IMR-90 (cell line): ENCODE results near the gene ATP8B4. TPM values are rescaled to one million over a fixed set of nuclear protein-coding genes. Genes with fewer than 3 reads are reported as not detected.

ENCODE experiments used
- ATAC-seq: fragments of 200-7000 bp; cut with Tn5 transposase; 2 replicates; pipeline ENCODE4 v1.9.1; 2020; ENCODE audit warnings: low read depth, mild to moderate bottlenecking, moderate library complexity
- BruUV-seq: library from RNA; stranded (reverse); fragments of 400-500 nt; replicated peaks from 2 replicates; lab custom pipeline; 2021; lab: Mats Ljungman, UMichigan
- CTCF ChIA-PET: fragments of 300-600 bp; formaldehyde crosslinking; extraction: SDS; loops from one replicate; lab custom pipeline; 2021; ENCODE audit warnings: antibody characterized with exemption; lab: Yijun Ruan, JAX
- POLR2A ChIA-PET: fragments of 300-600 bp; sonication (Branson Sonifier 250); formaldehyde crosslinking; loops from one replicate; lab custom pipeline; 2022; ENCODE audit warnings: antibody characterized with exemption; ENCODE audit not compliant: unreplicated experiment; lab: Charles Lee
- DNase-seq: peaks from one replicate; pipeline ENCODE4 v3.0.0; 2013
- H2AFZ ChIP-seq: replicated peaks from 2 replicates; pipeline ENCODE3; 2013; ENCODE audit warnings: low read length, mild to moderate bottlenecking; ENCODE audit not compliant: poor library complexity
- H2AK5ac ChIP-seq: 2 replicates; pipeline ENCODE4 v1.6.1; 2013; ENCODE audit warnings: low read depth, low read length, inconsistent platforms
- H2AK9ac ChIP-seq: replicated peaks from 2 replicates; pipeline ENCODE3; 2013; ENCODE audit warnings: mild to moderate bottlenecking, low read depth, low read length, moderate library complexity; ENCODE audit not compliant: poor library complexity
- H2BK120ac ChIP-seq: 2 replicates; pipeline ENCODE4 v1.6.1; 2013; ENCODE audit warnings: low read depth, low read length, inconsistent platforms
- H2BK15ac ChIP-seq: 3 replicates; pipeline ENCODE4 v1.6.1; 2013; ENCODE audit warnings: low read depth, low read length, inconsistent platforms
- H2BK20ac ChIP-seq: 2 replicates; pipeline ENCODE4 v1.6.1; 2013; ENCODE audit warnings: low read depth, mild to moderate bottlenecking, inconsistent platforms, low read length, moderate library complexity
- H2BK5ac ChIP-seq: 2 replicates; pipeline ENCODE4 v1.6.1; 2013; ENCODE audit warnings: mild to moderate bottlenecking, low read depth, low read length, inconsistent platforms; ENCODE audit not compliant: poor library complexity, severe bottlenecking
- H3K14ac ChIP-seq: replicated peaks from 2 replicates; pipeline ENCODE4 v1.6.1; 2013; ENCODE audit warnings: low read depth, low read length, inconsistent platforms
- H3K18ac ChIP-seq: 2 replicates; pipeline ENCODE4 v1.6.1; 2013; ENCODE audit warnings: low read depth, low read length, control low read depth
- H3K23ac ChIP-seq: 2 replicates; pipeline ENCODE4 v1.6.1; 2013; ENCODE audit warnings: low read depth, low read length, inconsistent platforms
- H3K27ac ChIP-seq: 2 replicates; pipeline ENCODE4 v1.5.1; 2013; ENCODE audit warnings: mild to moderate bottlenecking, control low read depth, low read length; ENCODE audit not compliant: insufficient read depth
- H3K27me3 ChIP-seq: 2 replicates; pipeline ENCODE4 v1.6.1; 2013; ENCODE audit warnings: low read length; ENCODE audit not compliant: control insufficient read depth, insufficient read depth
- H3K36me3 ChIP-seq: 2 replicates; pipeline ENCODE4 v1.6.1; 2013; ENCODE audit warnings: low read length, mixed read lengths; ENCODE audit not compliant: control insufficient read depth, insufficient read depth
- H3K4ac ChIP-seq: 2 replicates; pipeline ENCODE4 v1.6.1; 2013; ENCODE audit warnings: low read depth, low read length, inconsistent platforms
- H3K4me1 ChIP-seq: 2 replicates; pipeline ENCODE4 v1.6.1; 2013; ENCODE audit warnings: low read length, mixed read lengths; ENCODE audit not compliant: control insufficient read depth, insufficient read depth
- H3K4me2 ChIP-seq: 2 replicates; pipeline ENCODE4 v1.6.1; 2013; ENCODE audit warnings: low read depth, mild to moderate bottlenecking, control low read depth, low read length, moderate library complexity
- H3K4me3 ChIP-seq: 2 replicates; pipeline ENCODE4 v1.5.1; 2013; ENCODE audit warnings: low read depth, mild to moderate bottlenecking, control low read depth, low read length, moderate library complexity; ENCODE audit not compliant: insufficient read depth
- H3K56ac ChIP-seq: 2 replicates; pipeline ENCODE4 v1.6.1; 2013; ENCODE audit warnings: low read length, inconsistent platforms; ENCODE audit not compliant: insufficient read depth; ENCODE audit errors: extremely low read depth
- H3K79me1 ChIP-seq, 2 experiments: 2 replicates each; pipeline ENCODE4 v1.6.1; 2013; ENCODE audit warnings: low read length in 2 of 2, inconsistent platforms in 1 of 2, low read depth in 1 of 2
- H3K9ac ChIP-seq: 2 replicates; pipeline ENCODE4 v1.6.1; 2013; ENCODE audit warnings: low read depth, low read length, control low read depth
- H3K9me1 ChIP-seq: 2 replicates; pipeline ENCODE4 v1.6.1; 2013; ENCODE audit warnings: low read length, inconsistent platforms; ENCODE audit not compliant: insufficient read depth
- H3K9me3 ChIP-seq: 2 replicates; pipeline ENCODE4 v1.6.1; 2013; ENCODE audit warnings: low read length; ENCODE audit not compliant: control insufficient read depth, insufficient read depth
- H4K20me1 ChIP-seq: 2 replicates; pipeline ENCODE4 v1.6.1; 2013; ENCODE audit warnings: low read length, inconsistent platforms; ENCODE audit not compliant: insufficient read depth
- H4K5ac ChIP-seq: 2 replicates; pipeline ENCODE4 v1.6.1; 2013; ENCODE audit warnings: mild to moderate bottlenecking, low read depth, low read length, control low read depth
- H4K8ac ChIP-seq, 2 experiments: 2 replicates each; pipeline ENCODE4 v1.6.1; 2013; ENCODE audit warnings: low read depth in 2 of 2, low read length in 2 of 2, control low read depth in 1 of 2, inconsistent platforms in 1 of 2
- H4K91ac ChIP-seq: 2 replicates; pipeline ENCODE4 v1.6.1; 2013; ENCODE audit warnings: low read depth, low read length, inconsistent platforms; ENCODE audit not compliant: insufficient read depth
- BHLHE40 ChIP-seq: fragments of 150-350 bp; IDR thresholded peaks from 2 replicates; pipeline ENCODE4 v1.6.1; 2016; ENCODE audit warnings: mild to moderate bottlenecking, low read depth, low read length
- CEBPB ChIP-seq: IDR thresholded peaks from 2 replicates; pipeline ENCODE4 v1.6.1; 2012; ENCODE audit warnings: low read depth, low read length, improper control_type of control experiment
- CHD1 ChIP-seq: IDR thresholded peaks from 2 replicates; pipeline ENCODE4 v1.6.1; 2012; ENCODE audit warnings: low read depth, low read length, improper control_type of control experiment
- CTCF ChIP-seq: conservative IDR thresholded peaks from 2 replicates; pipeline ENCODE4 v1.5.1; 2012; ENCODE audit warnings: mild to moderate bottlenecking, low read depth, low read length, improper control_type of control experiment
- ELK1 ChIP-seq: fragments of 150-350 bp; IDR thresholded peaks from 2 replicates; pipeline ENCODE4 v1.6.1; 2016; ENCODE audit warnings: low read depth, mild to moderate bottlenecking, low read length, moderate library complexity, borderline replicate concordance
- FOS ChIP-seq: fragments of 150-350 bp; IDR thresholded peaks from 2 replicates; pipeline ENCODE4 v1.6.1; 2016; ENCODE audit warnings: low read depth, low read length
- MAFK ChIP-seq: IDR thresholded peaks from 2 replicates; pipeline ENCODE4 v1.6.1; 2012; ENCODE audit warnings: low read depth, low read length, improper control_type of control experiment
- MAZ ChIP-seq: IDR thresholded peaks from 2 replicates; pipeline ENCODE4 v1.6.1; 2012; ENCODE audit warnings: low read depth, mild to moderate bottlenecking, low read length, improper control_type of control experiment, moderate library complexity, borderline replicate concordance
- MXI1 ChIP-seq: IDR thresholded peaks from 2 replicates; pipeline ENCODE4 v1.6.1; 2012; ENCODE audit warnings: low read depth, mild to moderate bottlenecking, low read length, moderate library complexity, borderline replicate concordance
- NFE2L2 ChIP-seq: fragments of 150-350 bp; IDR thresholded peaks from 2 replicates; pipeline ENCODE4 v1.6.1; 2016; ENCODE audit warnings: low read depth, mild to moderate bottlenecking, low read length
- POLR2A ChIP-seq: IDR thresholded peaks from 2 replicates; pipeline ENCODE4 v1.6.1; 2012; ENCODE audit warnings: mild to moderate bottlenecking, low read depth, low read length
- RAD21 ChIP-seq: IDR thresholded peaks from 2 replicates; pipeline ENCODE4 v1.6.1; 2012; ENCODE audit warnings: low read length, improper control_type of control experiment
- RCOR1 ChIP-seq: IDR thresholded peaks from 2 replicates; pipeline ENCODE4 v1.6.1; 2012; ENCODE audit warnings: mild to moderate bottlenecking, low read length, improper control_type of control experiment; ENCODE audit not compliant: insufficient replicate concordance
- RFX5 ChIP-seq: IDR thresholded peaks from 2 replicates; pipeline ENCODE4 v1.8.0; 2012; ENCODE audit warnings: low read depth, mild to moderate bottlenecking, low read length, moderate library complexity
- SMC3 ChIP-seq: fragments of 150-350 bp; IDR thresholded peaks from 2 replicates; pipeline ENCODE4 v1.6.1; 2016; ENCODE audit warnings: low read depth, mild to moderate bottlenecking, antibody characterized with exemption, low read length, moderate library complexity
- WGBS, 2 experiments: methylation state at CpG; one replicate each; pipeline versions ENCODE4 v1.1.5 to v1.1.7; 2013; ENCODE audit warnings: missing lambda C conversion rate in 2 of 2; ENCODE audit not compliant: insufficient read length in 1 of 2; ENCODE audit errors: extremely low coverage in 2 of 2; 5-methylcytosine and 5-hydroxymethylcytosine counted together
- dilution Hi-C: fragments of 300-500 bp; cut with HindIII; formaldehyde crosslinking; loops from one replicate; pipeline ENCODE4 v1.14.3; 2018; ENCODE audit warnings: low sequenced_read_pairs; ENCODE audit not compliant: unreplicated experiment
- in situ Hi-C: fragments of 300-500 bp; cut with MboI; formaldehyde crosslinking; loops from 3 replicates; pipeline ENCODE4 v1.14.3; 2019; ENCODE audit warnings: low sequenced_read_pairs, inconsistent platforms, mixed read lengths
- intact Hi-C: fragments of 100-400 bp; cut with micrococcal nuclease; formaldehyde crosslinking; loops from 2 replicates; pipeline ENCODE4 v1.10.0; 2022
- polyA plus RNA-seq, 3 experiments: library from polyadenylated mRNA; depleted of rRNA; stranded (reverse); fragments of >200 nt; gene quantifications; 2 replicates each; pipeline ENCODE4 v1.2.3, GENCODE V29; 2012; ENCODE audit warnings: low replicate concordance in 1 of 3
- total RNA-seq: library from RNA; depleted of rRNA; stranded (reverse); fragments of >200 nt; gene quantifications from 2 replicates; pipeline ENCODE4 v1.2.3, GENCODE V29; 2012
- TF ChIP-seq, protein P1 (sequence below): fragments of 150-350 bp; IDR thresholded peaks from 2 replicates; pipeline ENCODE4 v1.6.1; 2017; ENCODE audit warnings: mild to moderate bottlenecking, antibody characterized with exemption, low read length, low read depth

Gene ATP8B4
- total and polyA plus RNA-seq, 2 of the 4 experiments (the other 2 are of a cell fraction), result 0.12 to 0.54 TPM

DNA sequence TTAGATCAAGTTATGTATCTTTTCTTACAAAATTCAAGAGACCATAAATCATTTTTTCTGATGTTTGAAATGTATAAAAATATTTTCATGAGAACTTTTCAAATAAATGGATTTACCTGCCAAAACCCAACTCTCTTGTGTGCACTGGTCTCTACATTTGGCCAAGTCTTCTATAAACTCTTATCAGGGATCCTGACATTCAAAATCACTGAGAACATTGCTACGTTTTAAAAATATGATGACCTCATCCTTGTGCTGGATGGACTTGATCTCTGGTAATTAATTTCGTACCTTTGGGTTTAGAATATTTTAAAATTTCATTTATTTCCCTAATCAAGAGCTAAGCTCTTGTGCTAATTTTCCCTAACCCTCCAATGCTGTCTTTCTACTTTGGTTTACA is 127.4 kb downstream of the ATP8B4 start:
- no peak overlapping the region for H2AFZ ChIP-seq
- dilution Hi-C loops, result no loop called here
- no peaks in the 10 kb centered on the region for H4K20me1 ChIP-seq
- WGBS, 2 experiments, result no CpG with 5 or more reads among the region's 2 CpGs
- no peak for DNase-seq
- peak overlapping the region; percentile 74; the same call in 1 of the 2 replicates for H3K4ac ChIP-seq
- H3K27me3 ChIP-seq, result no peaks in the 10 kb centered on the region
- 0 out of 2 replicates have a peak, but pooled peaks have one; percentile 6 for ATAC-seq
- peak overlapping the region; percentile 97 for H2BK20ac ChIP-seq
- peak overlapping the region; percentile 88; the same call in 1 of the 2 replicates for H2AK5ac ChIP-seq
- H3K23ac ChIP-seq, result 0 out of 2 replicates have a peak overlapping the region, but pooled peaks have one; percentile 78
- H3K18ac ChIP-seq, result peak overlapping the region; percentile 98
- in situ Hi-C loops, result loop anchor here (10.0 kb wide), 1 partner anchor 567 kb away; the partner anchor contains the start of gene FGF7
- no peaks in the 10 kb centered on the region for H3K79me1 ChIP-seq
- H3K4me2 ChIP-seq, result no peak overlapping the region
- H3K56ac ChIP-seq, result peak overlapping the region; percentile 87
- ChIA-PET POLR2A (no interaction called here), CTCF (interaction anchor here (1.2 to 1.4 kb wide), 2 partner anchors 12 to 86 kb away, joined by 3 to 7 read pairs; no protein-coding TSS in a partner anchor)
- no peak overlapping the region for H3K4me3 ChIP-seq
- intact Hi-C loops, result no loop called here
- H3K27ac ChIP-seq, result peak overlapping the region; percentile 76
- H2BK15ac ChIP-seq, result peak overlapping the region; percentile 91; the same call in 2 of the 3 replicates
- H3K14ac ChIP-seq, result peak overlapping the region; percentile 98
- H4K5ac ChIP-seq, result peak overlapping the region; percentile 99
- H4K8ac ChIP-seq, result peak overlapping the region; percentile 63 to 83
- H2BK120ac ChIP-seq, result peak overlapping the region; percentile 96
- TF ChIP-seq RCOR1, result no peak
- TF ChIP-seq BHLHE40, result no peak
- TF ChIP-seq MAZ, result no peak
- TF ChIP-seq RFX5, result no peak
- TF ChIP-seq MAFK, result no peak
- TF ChIP-seq RAD21, result no peak
- TF ChIP-seq ELK1, result no peak
- no peak for TF ChIP-seq FOS
- TF ChIP-seq SMC3, result no peak
- TF ChIP-seq CHD1, result no peak
- TF ChIP-seq NFE2L2, result no peak
- TF ChIP-seq POLR2A, result no peak
- TF ChIP-seq MXI1, result no peak
- TF ChIP-seq CEBPB, result no peak
- no peak for TF ChIP-seq CTCF
- TF ChIP-seq, protein P1, sequence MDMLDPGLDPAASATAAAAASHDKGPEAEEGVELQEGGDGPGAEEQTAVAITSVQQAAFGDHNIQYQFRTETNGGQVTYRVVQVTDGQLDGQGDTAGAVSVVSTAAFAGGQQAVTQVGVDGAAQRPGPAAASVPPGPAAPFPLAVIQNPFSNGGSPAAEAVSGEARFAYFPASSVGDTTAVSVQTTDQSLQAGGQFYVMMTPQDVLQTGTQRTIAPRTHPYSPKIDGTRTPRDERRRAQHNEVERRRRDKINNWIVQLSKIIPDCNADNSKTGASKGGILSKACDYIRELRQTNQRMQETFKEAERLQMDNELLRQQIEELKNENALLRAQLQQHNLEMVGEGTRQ, result no peak
- H2BK5ac ChIP-seq, result peak overlapping the region; percentile 93
- peak overlapping the region; percentile 80 for H4K91ac ChIP-seq
- H3K9ac ChIP-seq, result no peak overlapping the region
- no peak overlapping the region for H2AK9ac ChIP-seq
- H3K9me3 ChIP-seq, result no peaks in the 10 kb centered on the region; the same call in 1 of the 2 replicates
- no peaks in the 10 kb centered on the region for H3K36me3 ChIP-seq
- peaks cover 22% of the 10 kb centered on the region for H3K4me1 ChIP-seq
- peaks cover 3% of the 10 kb centered on the region for H3K9me1 ChIP-seq
- no TSS peak for BruUV-seq
